ENCODE data around the gene OPRD1.

- TF ChIP-seq CTCF (IDR thresholded peaks at IDR 0.05) (no peak), POLR2A (IDR thresholded peaks at IDR 0.05) (no peak)
Observed at GRCh38 chr1:28817133-28817532, 5.2 kb downstream of the OPRD1 start.
